ENCODE data around the gene NSDHL.
"Not testable (repeated sequence)": the region's sequence is repeated elsewhere in the genome, so short reads cannot be mapped to it uniquely, and the experiment has no call there.

The NSDHL gene

GRCh38 chrX:152905081-152905420 is 74.2 kb downstream of the NSDHL start:
- no peaks in the 10 kb centered on the region; the same call in 1 of the 2 replicates for H3K27me3 ChIP-seq (replicated peaks; ENCODE audit: control insufficient read depth, insufficient read depth, low read length)
- H3K4me3 ChIP-seq (replicated peaks; ENCODE audit: low read depth, low read length) = no peak overlapping the region
- TF ChIP-seq CTCF (IDR thresholded peaks at IDR 0.05; ENCODE audit: insufficient read depth, low read length, poor library complexity, severe bottlenecking) = no peak
- no peaks in the 10 kb centered on the region for H3K36me3 ChIP-seq (ENCODE audit: control insufficient read depth, insufficient read depth, low read length)
- no peak for DNase-seq (ENCODE audit: extremely low read depth, insufficient read length)

GRCh38 chrX:152907084-152907651 is 76.3 kb downstream of the NSDHL start:
- no peaks in the 10 kb centered on the region for H3K36me3 ChIP-seq (ENCODE audit: control insufficient read depth, insufficient read depth, low read length)
- no peaks in the 10 kb centered on the region; the same call in 1 of the 2 replicates for H3K27me3 ChIP-seq (replicated peaks; ENCODE audit: control insufficient read depth, insufficient read depth, low read length)
- no peak for TF ChIP-seq CTCF (IDR thresholded peaks at IDR 0.05; ENCODE audit: insufficient read depth, low read length, poor library complexity, severe bottlenecking)
- DNase-seq (ENCODE audit: extremely low read depth, insufficient read length) = no peak
- H3K4me3 ChIP-seq (replicated peaks; ENCODE audit: low read depth, low read length) = no peak overlapping the region

- no peak for TF ChIP-seq CTCF (IDR thresholded peaks at IDR 0.05; ENCODE audit: insufficient read depth, low read length, poor library complexity, severe bottlenecking)
- no peak overlapping the region for H3K4me3 ChIP-seq (replicated peaks; ENCODE audit: low read depth, low read length)
- no peak for DNase-seq (ENCODE audit: extremely low read depth, insufficient read length)
- H3K27me3 ChIP-seq (replicated peaks; ENCODE audit: control insufficient read depth, insufficient read depth, low read length) = no peaks in the 10 kb centered on the region; the same call in 1 of the 2 replicates
- H3K36me3 ChIP-seq (ENCODE audit: control insufficient read depth, insufficient read depth, low read length) = no peaks in the 10 kb centered on the region
These were observed 77.6 kb downstream of the NSDHL start for GRCh38 chrX:152908486-152908885.

- not testable (repeated sequence) for H3K27me3 ChIP-seq (replicated peaks; ENCODE audit: control insufficient read depth, insufficient read depth, low read length); H3K36me3 ChIP-seq (ENCODE audit: control insufficient read depth, insufficient read depth, low read length); H3K4me3 ChIP-seq (replicated peaks; ENCODE audit: low read depth, low read length)
- DNase-seq (ENCODE audit: extremely low read depth, insufficient read length) = peak; percentile 46
These were observed 79.2 kb downstream of the NSDHL start for GRCh38 chrX:152910018-152910417.

- peak; percentile 37 for TF ChIP-seq CTCF (IDR thresholded peaks at IDR 0.05; ENCODE audit: insufficient read depth, low read length, poor library complexity, severe bottlenecking)
These were observed 81.2 kb downstream of the NSDHL start for GRCh38 chrX:152912106-152912505.

GRCh38 chrX:152912641-152913040 is 81.8 kb downstream of the NSDHL start:
- no peaks in the 10 kb centered on the region for H3K27me3 ChIP-seq (replicated peaks; ENCODE audit: control insufficient read depth, insufficient read depth, low read length)
- TF ChIP-seq CTCF (IDR thresholded peaks at IDR 0.05; ENCODE audit: insufficient read depth, low read length, poor library complexity, severe bottlenecking) = no peak
- no peak overlapping the region for H3K4me3 ChIP-seq (replicated peaks; ENCODE audit: low read depth, low read length)
- no peak for DNase-seq (ENCODE audit: extremely low read depth, insufficient read length)
- H3K36me3 ChIP-seq (ENCODE audit: control insufficient read depth, insufficient read depth, low read length) = no peaks in the 10 kb centered on the region

More at GRCh38 chrX:152912106-152912505, 81.2 kb downstream of the NSDHL start:
- no peak for DNase-seq (ENCODE audit: extremely low read depth, insufficient read length)
- H3K36me3 ChIP-seq (ENCODE audit: control insufficient read depth, insufficient read depth, low read length) = no peaks in the 10 kb centered on the region
- H3K27me3 ChIP-seq (replicated peaks; ENCODE audit: control insufficient read depth, insufficient read depth, low read length) = no peaks in the 10 kb centered on the region
- no peak overlapping the region for H3K4me3 ChIP-seq (replicated peaks; ENCODE audit: low read depth, low read length)

Data from GM06990 (cell line).